Cardiac fibroblast (primary cell): ENCODE results near the gene BRICD5.

Experiments used
- DNase-seq, 2 donors: peaks; one replicate each; pipeline versions ENCODE4 v3.0.0 to v3.0.0-alpha.2; 2010; ENCODE audit warnings: low read depth in 2 of 2
- H3K4me3 ChIP-seq, 2 donors: replicated peaks in 1 of 2; 1 replicate in 1 of 2; 2 replicates in 1 of 2; pipeline ENCODE4 v1.5.1; 2011; ENCODE audit warnings: low read depth in 2 of 2, low read length in 2 of 2, mild to moderate bottlenecking in 2 of 2, moderate library complexity in 1 of 2
- CTCF ChIP-seq: IDR thresholded peaks from one replicate; pipeline ENCODE4 v1.5.1; 2011; ENCODE audit warnings: low read depth, mild to moderate bottlenecking, low read length, inconsistent platforms

The BRICD5 gene

GRCh38 chr16:2196981-2197511, 13.6 kb downstream of the BRICD5 start:
- DNase-seq: no peak
- no peak for TF ChIP-seq CTCF
- H3K4me3 ChIP-seq: no peak overlapping the region

- TF ChIP-seq CTCF: no peak
- peak within 1 kb of the TSS in 1 of 2 donors; percentile 28 for H3K4me3 ChIP-seq
- DNase-seq: no peak
Observed at GRCh38 chr16:2196162-2196980, 14.3 kb downstream of the BRICD5 start, which contains the start of gene CASKIN1. Gene CASKIN1 (minus strand): TSS chr16:2196605. CDS start chr16:2196432, 173 bp downstream.

- TF ChIP-seq CTCF: no peak
- no peak overlapping the region for H3K4me3 ChIP-seq
- no peak for DNase-seq
Observed at GRCh38 chr16:2195322-2196161, 15.1 kb downstream of the BRICD5 start.

- DNase-seq: peak; percentile 53 to 62
- H3K4me3 ChIP-seq: no peak overlapping the region
- TF ChIP-seq CTCF: peak; percentile 37
Observed at GRCh38 chr16:2194852-2195321, 15.8 kb downstream of the BRICD5 start.

- TF ChIP-seq CTCF: no peak
- DNase-seq: peak in 1 of 2 donors; percentile 51
- H3K4me3 ChIP-seq: no peak overlapping the region
Observed at GRCh38 chr16:2194166-2194834, 16.4 kb downstream of the BRICD5 start.

- TF ChIP-seq CTCF: no peak
- H3K4me3 ChIP-seq: no peak overlapping the region
- no peak for DNase-seq
Observed at GRCh38 chr16:2191446-2191706, 19.3 kb downstream of the BRICD5 start.
